PC-3 (cell line): ENCODE results near the gene ARPC5.

ENCODE experiments used
- EZH2 ChIP-seq: fragments of 300-600 bp; sonication (generic); IDR thresholded peaks from one replicate; pipeline ENCODE4 v1.6.1; 2017; ENCODE audit warnings: antibody characterized with exemption, mild to moderate bottlenecking, low read length; ENCODE audit not compliant: unreplicated experiment
- TF ChIP-seq, protein P1 (sequence below): fragments of 300-600 bp; sonication (generic); conservative IDR thresholded peaks from 2 replicates; pipeline ENCODE4 v1.5.1; 2017; ENCODE audit warnings: antibody characterized with exemption, low read depth, mild to moderate bottlenecking, low read length

- TF ChIP-seq, protein P1, sequence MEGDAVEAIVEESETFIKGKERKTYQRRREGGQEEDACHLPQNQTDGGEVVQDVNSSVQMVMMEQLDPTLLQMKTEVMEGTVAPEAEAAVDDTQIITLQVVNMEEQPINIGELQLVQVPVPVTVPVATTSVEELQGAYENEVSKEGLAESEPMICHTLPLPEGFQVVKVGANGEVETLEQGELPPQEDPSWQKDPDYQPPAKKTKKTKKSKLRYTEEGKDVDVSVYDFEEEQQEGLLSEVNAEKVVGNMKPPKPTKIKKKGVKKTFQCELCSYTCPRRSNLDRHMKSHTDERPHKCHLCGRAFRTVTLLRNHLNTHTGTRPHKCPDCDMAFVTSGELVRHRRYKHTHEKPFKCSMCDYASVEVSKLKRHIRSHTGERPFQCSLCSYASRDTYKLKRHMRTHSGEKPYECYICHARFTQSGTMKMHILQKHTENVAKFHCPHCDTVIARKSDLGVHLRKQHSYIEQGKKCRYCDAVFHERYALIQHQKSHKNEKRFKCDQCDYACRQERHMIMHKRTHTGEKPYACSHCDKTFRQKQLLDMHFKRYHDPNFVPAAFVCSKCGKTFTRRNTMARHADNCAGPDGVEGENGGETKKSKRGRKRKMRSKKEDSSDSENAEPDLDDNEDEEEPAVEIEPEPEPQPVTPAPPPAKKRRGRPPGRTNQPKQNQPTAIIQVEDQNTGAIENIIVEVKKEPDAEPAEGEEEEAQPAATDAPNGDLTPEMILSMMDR, result no peak
- no peak for TF ChIP-seq EZH2
Measured at GRCh38 chr1:183636334-183636682, 725 bp upstream of the ARPC5 start.
